ENCODE data around the gene MORN1.

The MORN1 gene

GRCh38 chr1:2318314-2319278 is 72.8 kb downstream of the MORN1 start:
- no peak for DNase-seq (ENCODE audit: low spot score)

GRCh38 chr1:2317230-2318065 is 73.9 kb downstream of the MORN1 start:
- no peak for DNase-seq (ENCODE audit: low spot score)

- no peak for DNase-seq (ENCODE audit: low spot score)
Observed at GRCh38 chr1:2316451-2316961, 74.8 kb downstream of the MORN1 start.

GRCh38 chr1:2315674-2316450 is 75.5 kb downstream of the MORN1 start:
- no peak for DNase-seq (ENCODE audit: low spot score)

GRCh38 chr1:2314803-2315673 is 76.3 kb downstream of the MORN1 start:
- peak; percentile 58 for DNase-seq (ENCODE audit: low spot score)

GRCh38 chr1:2314273-2314802 is 77.0 kb downstream of the MORN1 start:
- no peak for DNase-seq (ENCODE audit: low spot score)

GRCh38 chr1:2313651-2314261 is 77.6 kb downstream of the MORN1 start:
- no peak for DNase-seq (ENCODE audit: low spot score)

GRCh38 chr1:2312515-2313301 is 78.6 kb downstream of the MORN1 start:
- DNase-seq (ENCODE audit: low spot score) = no peak

GRCh38 chr1:2312160-2312514 is 79.2 kb downstream of the MORN1 start:
- DNase-seq (ENCODE audit: low spot score) = no peak

GRCh38 chr1:2311184-2312032 is 79.9 kb downstream of the MORN1 start:
- DNase-seq (ENCODE audit: low spot score) = peak; percentile 48

GRCh38 chr1:2310332-2311183 is 80.8 kb downstream of the MORN1 start:
- no peak for DNase-seq (ENCODE audit: low spot score)

- DNase-seq (ENCODE audit: low spot score) = no peak
Observed at GRCh38 chr1:2308844-2309243, 82.5 kb downstream of the MORN1 start.

- DNase-seq (ENCODE audit: low spot score) = no peak
Observed at GRCh38 chr1:2307972-2308371, 83.4 kb downstream of the MORN1 start.

GRCh38 chr1:2307064-2307605 is 84.2 kb downstream of the MORN1 start:
- no peak for DNase-seq (ENCODE audit: low spot score)

GRCh38 chr1:2306151-2306978 is 85.0 kb downstream of the MORN1 start:
- no peak for DNase-seq (ENCODE audit: low spot score)

GRCh38 chr1:2304921-2305681 is 86.3 kb downstream of the MORN1 start:
- DNase-seq (ENCODE audit: low spot score) = no peak
